Measurements from ENCODE around the gene GAD1.

DNA sequence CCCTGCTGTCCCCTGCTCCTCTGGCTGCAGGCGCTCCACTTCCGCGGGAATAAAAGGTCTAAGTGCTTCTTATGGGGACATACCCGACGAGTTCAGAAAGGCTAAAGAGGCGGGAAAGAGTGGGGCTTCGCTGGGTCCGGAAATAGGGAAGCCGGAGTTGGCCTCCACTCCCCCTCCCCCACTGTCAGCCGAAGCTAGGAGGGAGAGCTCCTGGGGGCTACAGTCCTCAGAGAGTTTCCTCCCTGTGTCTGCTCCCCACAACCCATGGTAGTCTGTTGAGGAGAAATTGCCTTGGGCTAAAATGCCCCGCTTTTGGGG is 7.2 kb downstream of the GAD1 start:
- TF ChIP-seq CTCF (IDR thresholded peaks at IDR 0.05; ENCODE audit: insufficient read depth, low read length, poor library complexity, severe bottlenecking) (no peak), EZH2phosphoT487 (conservative IDR thresholded peaks at IDR 0.05; ENCODE audit: low read length) (no peak)

Data from SU-DHL-6 (cell line).